Mucosa of descending colon (tissue), 3 donors: ENCODE data around the gene FXYD5. TPM values are rescaled to one million over a fixed set of nuclear protein-coding genes. Genes with fewer than 3 reads are reported as not detected.

ENCODE experiments used
- ATAC-seq: fragments of 200-7000 bp; cut with Tn5 transposase; one replicate; pipeline ENCODE4 v1.9.1; 2020; ENCODE audit warnings: mild to moderate bottlenecking, moderate library complexity
- DNase-seq, 3 donors: peaks; one replicate each; pipeline ENCODE4 v3.0.0-alpha.2; 2020
- H3K36me3 ChIP-seq: fragments of 200-600 bp; one replicate; pipeline ENCODE4 v1.8.0; 2021; ENCODE audit warnings: low read depth, mild to moderate bottlenecking
- H3K4me1 ChIP-seq: fragments of 200-600 bp; one replicate; pipeline ENCODE4 v1.8.0; 2021; ENCODE audit warnings: low read depth, mild to moderate bottlenecking
- H3K4me3 ChIP-seq: fragments of 200-600 bp; one replicate; pipeline ENCODE4 v1.8.0; 2021; ENCODE audit warnings: mild to moderate bottlenecking
- H3K9me3 ChIP-seq: fragments of 200-600 bp; one replicate; pipeline ENCODE4 v1.8.0; 2021; ENCODE audit warnings: mild to moderate bottlenecking
- intact Hi-C, 2 donors: fragments of 100-400 bp; cut with DNase I in 1 of 2; cut with micrococcal nuclease in 1 of 2; formaldehyde crosslinking; loops; one replicate each; pipeline versions ENCODE4 v1.11.0 to v1.11.1; 2022; cut with DNase I, micrococcal nuclease
- total RNA-seq, 3 donors: library from RNA; stranded (reverse); fragmentation: NEBNext Ultra II Directional in 2 of 3; extraction: Animal tissue kit (Norgen Biotek cat#: 25700) in 2 of 3; gene quantifications; one replicate each; pipeline versions ENCODE4 v1.2.1 to v1.2.4, GENCODE V29; 2021 to 2023
- TF ChIP-seq, protein P1 (sequence below): fragments of 200-600 bp; IDR thresholded peaks from one replicate; pipeline ENCODE4 v1.8.0; 2022; ENCODE audit warnings: antibody characterized with exemption, mild to moderate bottlenecking
- donor health status: DM: no; HTN: no; CAD: no; lungs with moderate emphysema.
- donor health status: DM: no; HTN: no; CAD: no.
- donor health status: DM: no; HTN: yes; CAD: no.

Gene FXYD5
- total RNA-seq, 3 donors from 2014 or later: 9.1 to 20.8 (median 17.9) TPM

DNA sequence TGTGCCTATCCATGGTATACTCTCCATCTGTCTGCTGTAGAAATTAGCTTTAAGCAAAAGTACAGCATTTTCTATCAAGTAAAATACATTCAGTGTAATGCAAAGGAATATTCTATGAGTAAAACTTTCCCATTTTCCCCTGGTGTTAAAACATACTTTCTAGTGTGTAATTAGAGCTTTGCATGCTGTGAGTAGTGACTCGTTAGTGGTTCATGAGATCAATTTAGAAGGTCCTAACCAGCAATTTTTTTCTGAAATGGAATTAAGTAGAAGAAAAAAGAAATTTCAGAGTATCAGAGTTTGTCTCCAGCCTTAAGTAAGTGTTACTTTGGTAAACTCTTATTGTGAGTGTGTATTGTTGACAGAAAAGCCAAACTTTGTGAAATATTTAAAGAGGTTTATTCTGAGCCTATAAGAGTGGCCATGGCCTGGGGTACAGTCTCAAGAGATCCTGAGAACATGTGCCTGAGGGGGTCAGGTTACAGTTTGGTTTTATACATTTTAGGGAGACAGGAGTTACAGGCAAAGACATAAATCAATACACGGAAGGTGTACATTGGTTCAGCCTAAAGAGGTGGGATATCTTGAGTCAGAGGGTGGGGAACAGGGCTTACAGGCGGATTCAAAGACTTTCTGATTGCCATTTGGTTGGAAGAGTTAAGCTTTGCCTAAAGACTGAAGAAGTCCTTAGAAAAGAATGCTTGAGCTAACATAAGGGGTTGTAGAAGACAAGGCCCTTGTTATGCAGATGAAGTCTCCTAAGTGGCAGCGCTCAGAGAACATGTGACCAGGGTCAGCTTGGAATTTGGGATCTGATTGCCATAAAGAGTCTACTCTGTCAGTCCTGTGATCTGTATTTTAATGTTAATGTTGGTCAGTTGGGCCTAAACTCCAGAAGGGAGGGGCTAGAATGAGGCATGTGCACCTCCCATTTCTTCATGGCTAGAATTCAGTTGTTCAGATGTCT is 48.5 kb downstream of the FXYD5 start:
- ATAC-seq: no peak

DNA sequence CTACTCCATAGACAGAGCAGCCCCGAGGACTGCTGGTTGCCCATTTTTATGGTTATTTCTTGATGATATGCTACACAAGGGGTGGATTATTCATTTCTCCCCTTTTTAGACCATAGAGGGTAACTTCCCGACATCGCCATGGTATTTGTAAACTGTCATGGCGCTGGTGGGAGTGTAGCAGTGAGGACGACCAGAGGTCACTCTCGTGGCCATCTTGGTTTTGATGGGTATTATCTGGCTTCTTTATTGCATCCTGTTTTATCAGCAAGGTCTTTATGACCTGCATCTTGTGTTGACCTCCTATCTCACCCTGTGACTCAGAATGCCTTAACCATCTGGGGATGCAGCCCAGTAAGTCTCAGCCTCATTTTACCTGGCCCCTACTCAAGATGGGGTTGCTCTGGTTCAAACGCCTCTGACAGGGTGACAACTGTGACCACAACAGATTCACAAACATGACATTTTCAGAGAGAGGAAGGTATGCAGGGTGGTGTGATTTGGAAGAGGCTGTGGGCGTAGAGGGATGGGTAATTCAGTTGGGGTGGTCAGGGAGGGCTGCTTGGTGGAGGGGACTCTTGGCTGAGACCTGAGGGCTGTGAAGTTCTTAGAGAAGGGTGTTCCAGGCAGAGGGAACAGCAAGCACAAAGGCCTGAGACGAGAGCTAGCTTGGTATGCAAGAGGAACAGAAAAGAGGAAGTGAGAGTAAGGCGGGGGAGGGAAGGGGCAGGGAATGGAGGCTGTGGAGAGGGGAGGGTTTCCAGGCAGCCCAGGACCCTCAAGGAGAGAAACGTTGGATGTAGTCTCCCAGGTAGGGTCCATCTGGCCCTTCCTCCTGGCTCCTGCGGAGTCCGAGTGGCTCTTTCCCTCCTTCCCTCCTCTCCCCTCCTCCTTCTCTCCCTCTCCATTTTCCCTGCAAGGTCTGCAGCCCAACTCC is 50.5 kb downstream of the FXYD5 start:
- Histone ChIP-seq H3K9me3 (no peaks in the 10 kb centered on the region), H3K4me3 (no peak overlapping the region), H3K36me3 (no peaks in the 10 kb centered on the region), H3K4me1 (no peaks in the 10 kb centered on the region)
- peak; percentile 79 for ATAC-seq
- intact Hi-C loops: no loop called here
- TF ChIP-seq, protein P1, sequence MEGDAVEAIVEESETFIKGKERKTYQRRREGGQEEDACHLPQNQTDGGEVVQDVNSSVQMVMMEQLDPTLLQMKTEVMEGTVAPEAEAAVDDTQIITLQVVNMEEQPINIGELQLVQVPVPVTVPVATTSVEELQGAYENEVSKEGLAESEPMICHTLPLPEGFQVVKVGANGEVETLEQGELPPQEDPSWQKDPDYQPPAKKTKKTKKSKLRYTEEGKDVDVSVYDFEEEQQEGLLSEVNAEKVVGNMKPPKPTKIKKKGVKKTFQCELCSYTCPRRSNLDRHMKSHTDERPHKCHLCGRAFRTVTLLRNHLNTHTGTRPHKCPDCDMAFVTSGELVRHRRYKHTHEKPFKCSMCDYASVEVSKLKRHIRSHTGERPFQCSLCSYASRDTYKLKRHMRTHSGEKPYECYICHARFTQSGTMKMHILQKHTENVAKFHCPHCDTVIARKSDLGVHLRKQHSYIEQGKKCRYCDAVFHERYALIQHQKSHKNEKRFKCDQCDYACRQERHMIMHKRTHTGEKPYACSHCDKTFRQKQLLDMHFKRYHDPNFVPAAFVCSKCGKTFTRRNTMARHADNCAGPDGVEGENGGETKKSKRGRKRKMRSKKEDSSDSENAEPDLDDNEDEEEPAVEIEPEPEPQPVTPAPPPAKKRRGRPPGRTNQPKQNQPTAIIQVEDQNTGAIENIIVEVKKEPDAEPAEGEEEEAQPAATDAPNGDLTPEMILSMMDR: no peak
- peak in 1 of 3 donors; percentile 49 for DNase-seq

More for the DNA sequence above, 48.5 kb downstream of the FXYD5 start:
- no peaks in the 10 kb centered on the region for H3K4me1 ChIP-seq
- TF ChIP-seq, protein P1: no peak
- DNase-seq: no peak
- intact Hi-C loops: no loop called here
- no peaks in the 10 kb centered on the region for H3K36me3 ChIP-seq
- no peak overlapping the region for H3K4me3 ChIP-seq
- H3K9me3 ChIP-seq: no peaks in the 10 kb centered on the region

DNA sequence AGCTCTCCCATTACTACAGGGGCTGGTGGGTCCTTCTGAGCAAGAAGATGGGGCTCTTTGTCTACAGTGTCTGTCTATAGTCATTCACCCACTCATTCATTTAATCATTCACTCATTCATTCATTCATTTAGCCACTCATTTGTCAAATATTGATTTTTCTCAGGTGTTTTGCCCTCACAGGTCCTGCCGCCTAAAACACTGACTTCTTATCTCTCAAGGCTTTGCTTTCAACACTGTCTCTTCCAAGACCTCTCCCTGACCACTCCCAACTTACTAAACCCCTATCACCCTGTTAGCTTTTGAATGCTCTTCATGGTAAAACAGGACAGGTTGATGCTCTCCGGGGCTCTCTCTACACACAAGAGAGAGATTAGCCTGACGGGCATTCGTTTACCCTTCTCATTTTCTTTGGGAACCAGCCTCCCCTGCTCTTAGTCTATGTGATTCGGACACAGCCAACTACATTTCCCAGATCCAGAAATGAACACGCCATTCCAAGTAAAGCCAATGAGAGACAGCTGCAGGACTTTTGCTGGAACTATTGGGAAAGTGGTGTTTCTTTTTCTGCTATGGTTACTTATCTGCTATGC is 51.3 kb downstream of the FXYD5 start:
- TF ChIP-seq, protein P1: no peak
- ATAC-seq (no peak), DNase-seq (no peak)
- no peaks in the 10 kb centered on the region for H3K9me3 ChIP-seq
- no peaks in the 10 kb centered on the region for H3K36me3 ChIP-seq
- intact Hi-C loops: no loop called here
- H3K4me1 ChIP-seq: no peaks in the 10 kb centered on the region
- no peak overlapping the region for H3K4me3 ChIP-seq

DNA sequence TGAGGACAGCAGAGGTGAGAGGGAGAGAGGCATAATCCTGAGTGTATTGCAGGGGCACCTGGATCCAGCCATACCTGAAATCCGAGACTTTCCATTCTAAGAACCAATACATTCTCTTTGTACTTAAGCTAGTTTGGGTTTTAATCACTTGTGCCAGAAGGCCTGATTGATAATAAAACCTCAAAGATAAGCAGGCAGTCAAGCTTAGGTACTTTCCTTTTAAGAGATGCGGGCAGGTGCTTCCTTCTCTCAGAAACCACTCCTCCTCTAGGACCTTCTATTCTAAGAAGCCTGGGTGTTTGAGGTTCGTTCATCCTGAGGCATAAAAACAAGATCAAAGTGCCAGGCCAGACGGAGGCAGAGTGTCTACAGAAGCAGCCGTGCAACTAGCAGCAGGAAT is 51.8 kb downstream of the FXYD5 start:
- intact Hi-C loops: no loop called here
- peak; percentile 69 for ATAC-seq
- Histone ChIP-seq H3K4me1 (no peaks in the 10 kb centered on the region), H3K9me3 (no peaks in the 10 kb centered on the region), H3K36me3 (no peaks in the 10 kb centered on the region), H3K4me3 (no peak overlapping the region)
- TF ChIP-seq, protein P1: no peak
- peak in 1 of 3 donors; percentile 32 for DNase-seq

DNA sequence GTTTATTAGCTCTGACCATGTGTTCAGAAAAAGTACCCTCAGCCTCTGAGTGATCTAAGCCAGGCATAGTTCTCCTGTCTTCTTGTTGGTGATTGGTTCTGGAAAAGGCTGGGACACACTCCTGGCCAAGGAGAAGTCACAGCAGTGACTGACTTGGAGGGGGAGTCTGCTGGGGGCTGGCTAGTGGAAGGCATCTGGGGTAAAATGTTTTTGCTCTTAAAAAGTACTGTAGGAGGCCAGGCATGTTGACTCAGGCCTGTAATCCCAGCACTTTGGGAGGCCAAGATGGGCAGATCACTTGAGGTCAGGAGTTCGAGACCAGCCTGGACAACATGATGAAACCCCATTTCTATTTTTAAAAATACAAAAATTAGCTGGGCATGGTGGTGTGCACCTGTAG is 52.3 kb downstream of the FXYD5 start:
- DNase-seq (no peak), ATAC-seq (no peak)
- H3K4me3 ChIP-seq: no peak overlapping the region
- TF ChIP-seq, protein P1: no peak
- intact Hi-C loops: no loop called here
- no peaks in the 10 kb centered on the region for H3K4me1 ChIP-seq
- H3K9me3 ChIP-seq: no peaks in the 10 kb centered on the region
- no peaks in the 10 kb centered on the region for H3K36me3 ChIP-seq
